ENCODE results near the gene OSBPL3. TPM values are rescaled to one million over a fixed set of nuclear protein-coding genes. Genes with fewer than 3 reads are reported as not detected.

OSBPL3 gene
- total RNA-seq, 1 experiment from 2014 or later = 11.6 TPM

GRCh38 chr7:24755541-24756407 lies 224.2 kb downstream of the OSBPL3 start:
- ATAC-seq = peak; percentile 30
- ChIA-PET CTCF (interaction anchor here (0.6 kb wide), 1 partner anchor 54 kb away, joined by 3 read pairs; no protein-coding TSS in a partner anchor), POLR2A (ENCODE audit: unreplicated experiment) (interaction anchor here (0.9 kb wide), 1 partner anchor 370 kb away, joined by 4 read pairs; the partner anchor contains the start of gene CYCS)
- peak; percentile 79 for DNase-seq
- Histone ChIP-seq H3F3A (ENCODE audit: low read length, unreplicated experiment) (no peaks in the 10 kb centered on the region), H3K4me2 (ENCODE audit: low read length) (peak overlapping the region; percentile 99), H3K27ac (ENCODE audit: low read length) (peak overlapping the region; percentile 33), H3K9ac (ENCODE audit: low read length) (no peak overlapping the region), H2AFZ (ENCODE audit: low read length) (peak overlapping the region; percentile 99; the same call in 1 of the 2 replicates), H3K36me3 (ENCODE audit: low read depth, low read length) (no peaks in the 10 kb centered on the region), H3K9me3 (ENCODE audit: low read length) (no peaks in the 10 kb centered on the region), H3K79me2 (ENCODE audit: low read length) (no peaks in the 10 kb centered on the region), H3K4me3 (ENCODE audit: low read length) (no peak overlapping the region; the same call in 1 of the 2 replicates), H3K4me1 (ENCODE audit: insufficient read depth, low read length) (peaks cover 22% of the 10 kb centered on the region), H4K20me1 (ENCODE audit: low read length) (no peaks in the 10 kb centered on the region), H3K9me2 (replicated peaks; ENCODE audit: low read length) (no peaks in the 10 kb centered on the region), H3K27me3 (ENCODE audit: low read length) (no peaks in the 10 kb centered on the region)
- no peak for TF ChIP-seq EZH2 (IDR thresholded peaks at IDR 0.05; ENCODE audit: low read length, unreplicated experiment)
- TF ChIP-seq CTCF (conservative IDR thresholded peaks at IDR 0.05; ENCODE audit: low read depth, low read length) = no peak
- TF ChIP-seq EZH2phosphoT487 (IDR thresholded peaks at IDR 0.05; ENCODE audit: borderline replicate concordance, low read length) = no peak
- BruUV-seq (replicated peaks) = no TSS peak
- intact Hi-C loops (cut with micrococcal nuclease) = loop anchor here (2.0 kb wide), 1 partner anchor 181 kb away; no protein-coding TSS in a partner anchor

- intact Hi-C loops (cut with micrococcal nuclease) = no loop called here
- H3K4me3 ChIP-seq (ENCODE audit: low read length) = no peak overlapping the region
- H3K4me1 ChIP-seq (ENCODE audit: insufficient read depth, low read length) = peaks cover 22% of the 10 kb centered on the region
- H3K27ac ChIP-seq (ENCODE audit: low read length) = peak overlapping the region; percentile 33; the same call in 1 of the 2 replicates
- ATAC-seq (no peak), DNase-seq (no peak)
- ChIA-PET CTCF (interaction anchor here (0.7 kb wide), 1 partner anchor 14 kb away, joined by 4 read pairs; no protein-coding TSS in a partner anchor), POLR2A (ENCODE audit: unreplicated experiment) (no interaction called here)
- no peak for TF ChIP-seq EZH2phosphoT487 (IDR thresholded peaks at IDR 0.05; ENCODE audit: borderline replicate concordance, low read length)
- TF ChIP-seq EZH2 (IDR thresholded peaks at IDR 0.05; ENCODE audit: low read length, unreplicated experiment) = no peak
- TF ChIP-seq CTCF (conservative IDR thresholded peaks at IDR 0.05; ENCODE audit: low read depth, low read length) = no peak
- no peaks in the 10 kb centered on the region for H4K20me1 ChIP-seq (ENCODE audit: low read length)
- H3F3A ChIP-seq (ENCODE audit: low read length, unreplicated experiment) = no peaks in the 10 kb centered on the region
- H3K9me2 ChIP-seq (replicated peaks; ENCODE audit: low read length) = no peaks in the 10 kb centered on the region
- no peaks in the 10 kb centered on the region for H3K9me3 ChIP-seq (ENCODE audit: low read length)
- H3K27me3 ChIP-seq (ENCODE audit: low read length) = no peaks in the 10 kb centered on the region
- no TSS peak for BruUV-seq (replicated peaks)
- no peaks in the 10 kb centered on the region for H3K36me3 ChIP-seq (ENCODE audit: low read depth, low read length)
- H2AFZ ChIP-seq (ENCODE audit: low read length) = no peak overlapping the region
- H3K79me2 ChIP-seq (ENCODE audit: low read length) = no peaks in the 10 kb centered on the region
- no peak overlapping the region for H3K9ac ChIP-seq (ENCODE audit: low read length)
- peak overlapping the region; percentile 99 for H3K4me2 ChIP-seq (ENCODE audit: low read length)
Observed at GRCh38 chr7:24754906-24755506, 225.0 kb downstream of the OSBPL3 start.
